ENCODE measurements around the gene ATP2B1.
"Not testable (repeated sequence)": the region's sequence is repeated elsewhere in the genome, so short reads cannot be mapped to it uniquely, and the experiment has no call there.

The ATP2B1 gene

GRCh38 chr12:89710873-89711750, 2.5 kb upstream of the ATP2B1 start:
- DNase-seq, result no peak

GRCh38 chr12:89709995-89710872, 1.6 kb upstream of the ATP2B1 start:
- DNase-seq, result no peak

- DNase-seq, result peak; percentile 98
Measured at GRCh38 chr12:89709157-89709994, 738 bp upstream of the ATP2B1 start.

GRCh38 chr12:89707703-89708564, 704 bp downstream of the ATP2B1 start:
- peak; percentile 48 for DNase-seq

- no peak for DNase-seq
Measured at GRCh38 chr12:89706986-89707702, 1.5 kb downstream of the ATP2B1 start.

GRCh38 chr12:89706551-89706950, 2.1 kb downstream of the ATP2B1 start:
- DNase-seq, result no peak

- no peak for DNase-seq
Measured at GRCh38 chr12:89704457-89704856, 4.2 kb downstream of the ATP2B1 start.

- DNase-seq, result no peak
Measured at GRCh38 chr12:89703768-89704167, 4.9 kb downstream of the ATP2B1 start.

- no peak for DNase-seq
Measured at GRCh38 chr12:89702503-89702902, 6.1 kb downstream of the ATP2B1 start.

GRCh38 chr12:89701606-89702206, 6.9 kb downstream of the ATP2B1 start:
- no peak for DNase-seq

GRCh38 chr12:89700191-89700810, 8.3 kb downstream of the ATP2B1 start:
- DNase-seq, result no peak

- no peak for DNase-seq
Measured at GRCh38 chr12:89698607-89699006, 10.0 kb downstream of the ATP2B1 start.

- not testable (repeated sequence) for DNase-seq
Measured at GRCh38 chr12:89697728-89698127, 10.9 kb downstream of the ATP2B1 start.

- DNase-seq, result no peak
Measured at GRCh38 chr12:89697296-89697695, 11.3 kb downstream of the ATP2B1 start.

- no peak for DNase-seq
Measured at GRCh38 chr12:89695830-89696229, 12.8 kb downstream of the ATP2B1 start.

- no peak for DNase-seq
Measured at GRCh38 chr12:89695100-89695499, 13.5 kb downstream of the ATP2B1 start.

- no peak for DNase-seq
Measured at GRCh38 chr12:89694542-89694941, 14.1 kb downstream of the ATP2B1 start.

- DNase-seq, result no peak
Measured at GRCh38 chr12:89693639-89694202, 14.9 kb downstream of the ATP2B1 start.

GRCh38 chr12:89692439-89692838, 16.2 kb downstream of the ATP2B1 start:
- no peak for DNase-seq

- DNase-seq, result no peak
Measured at GRCh38 chr12:89691659-89692058, 17.0 kb downstream of the ATP2B1 start.

Measured in activated naive CD4-positive, alpha-beta T cell treated with anti-CD3 and anti-CD28 coated beads, Interleukin-2, amount 50 U/mL, for 16 hours (primary cell).